ENCODE results near the gene COPA. TPM values are rescaled to one million over a fixed set of nuclear protein-coding genes. Genes with fewer than 3 reads are reported as not detected.

Gene COPA
- total RNA-seq, 1 experiment from 2014 or later: 141 TPM

DNA sequence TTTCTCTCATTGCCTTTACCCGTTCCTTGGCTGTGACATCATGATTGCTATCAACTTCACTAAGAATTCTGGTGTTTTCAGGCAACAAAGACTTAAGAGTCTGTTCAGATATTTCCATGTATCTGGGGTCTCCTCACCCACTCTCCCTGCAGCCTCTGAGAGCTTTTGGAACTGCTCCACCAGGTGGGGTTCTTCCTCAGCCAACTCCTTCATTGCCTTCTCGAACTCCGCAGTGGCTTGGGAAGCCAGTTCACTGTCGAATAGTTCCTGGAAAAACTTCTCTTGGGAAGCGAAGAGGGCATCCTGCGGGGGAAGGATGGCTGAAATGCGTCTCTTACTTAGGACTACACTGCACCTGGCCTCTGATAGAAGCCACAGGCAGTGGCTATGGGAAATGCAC is 60.2 kb downstream of the COPA start:
- H3K79me2 ChIP-seq (ENCODE audit: low read length): peaks cover 20% of the 10 kb centered on the region
- H3K36me3 ChIP-seq (ENCODE audit: low read depth, low read length): peaks cover 40% of the 10 kb centered on the region; the same call in 1 of the 2 replicates
- no peak overlapping the region for H2AFZ ChIP-seq (ENCODE audit: low read length)
- H3K4me1 ChIP-seq (ENCODE audit: insufficient read depth, low read length): peaks cover 18% of the 10 kb centered on the region
- no peak for DNase-seq
- no TSS peak for BruUV-seq (replicated peaks)
- no peaks in the 10 kb centered on the region for H3K9me2 ChIP-seq (replicated peaks; ENCODE audit: low read length)
- no peak for TF ChIP-seq EZH2phosphoT487 (IDR thresholded peaks at IDR 0.05; ENCODE audit: borderline replicate concordance, low read length)
- TF ChIP-seq EZH2 (IDR thresholded peaks at IDR 0.05; ENCODE audit: low read length, unreplicated experiment): no peak
- TF ChIP-seq, protein P1, sequence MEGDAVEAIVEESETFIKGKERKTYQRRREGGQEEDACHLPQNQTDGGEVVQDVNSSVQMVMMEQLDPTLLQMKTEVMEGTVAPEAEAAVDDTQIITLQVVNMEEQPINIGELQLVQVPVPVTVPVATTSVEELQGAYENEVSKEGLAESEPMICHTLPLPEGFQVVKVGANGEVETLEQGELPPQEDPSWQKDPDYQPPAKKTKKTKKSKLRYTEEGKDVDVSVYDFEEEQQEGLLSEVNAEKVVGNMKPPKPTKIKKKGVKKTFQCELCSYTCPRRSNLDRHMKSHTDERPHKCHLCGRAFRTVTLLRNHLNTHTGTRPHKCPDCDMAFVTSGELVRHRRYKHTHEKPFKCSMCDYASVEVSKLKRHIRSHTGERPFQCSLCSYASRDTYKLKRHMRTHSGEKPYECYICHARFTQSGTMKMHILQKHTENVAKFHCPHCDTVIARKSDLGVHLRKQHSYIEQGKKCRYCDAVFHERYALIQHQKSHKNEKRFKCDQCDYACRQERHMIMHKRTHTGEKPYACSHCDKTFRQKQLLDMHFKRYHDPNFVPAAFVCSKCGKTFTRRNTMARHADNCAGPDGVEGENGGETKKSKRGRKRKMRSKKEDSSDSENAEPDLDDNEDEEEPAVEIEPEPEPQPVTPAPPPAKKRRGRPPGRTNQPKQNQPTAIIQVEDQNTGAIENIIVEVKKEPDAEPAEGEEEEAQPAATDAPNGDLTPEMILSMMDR (conservative IDR thresholded peaks at IDR 0.05; ENCODE audit: low read depth, low read length): no peak
- no peaks in the 10 kb centered on the region for H3K9me3 ChIP-seq (ENCODE audit: low read length)
- POLR2A ChIA-PET (ENCODE audit: unreplicated experiment): no interaction called here
- H3K27me3 ChIP-seq (ENCODE audit: low read length): no peaks in the 10 kb centered on the region
- H3F3A ChIP-seq (ENCODE audit: low read length, unreplicated experiment): no peaks in the 10 kb centered on the region
- no peak overlapping the region for H3K27ac ChIP-seq (ENCODE audit: low read length)
- H3K4me3 ChIP-seq (ENCODE audit: low read length): no peak overlapping the region
- intact Hi-C loops (cut with micrococcal nuclease): no loop called here
- no peak overlapping the region for H3K4me2 ChIP-seq (ENCODE audit: low read length)
- H4K20me1 ChIP-seq (ENCODE audit: low read length): no peaks in the 10 kb centered on the region
- ATAC-seq: no peak
- no peak overlapping the region for H3K9ac ChIP-seq (ENCODE audit: low read length)
- CTCF ChIA-PET: no interaction called here

DNA sequence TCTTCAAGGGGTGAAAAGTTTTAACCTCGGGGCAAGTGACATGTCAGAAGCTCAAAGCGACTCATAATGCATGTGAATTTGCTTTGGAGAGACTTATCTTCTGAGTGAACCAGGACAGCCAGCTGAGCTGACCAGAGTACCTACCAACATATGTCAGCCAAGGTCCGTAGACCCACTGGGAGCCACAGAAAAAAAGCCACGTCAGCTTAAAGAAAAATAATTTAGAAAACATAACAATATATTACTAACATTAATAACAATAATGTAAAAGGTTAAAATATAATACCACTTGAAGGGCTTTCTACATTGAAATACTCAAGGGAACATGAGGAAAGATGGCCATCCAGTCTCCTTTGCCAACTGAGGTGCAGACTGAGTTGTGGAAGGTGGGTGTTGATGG is 65.1 kb downstream of the COPA start:
- Histone ChIP-seq H3K9ac (ENCODE audit: low read length) (no peak overlapping the region), H3K9me2 (replicated peaks; ENCODE audit: low read length) (no peaks in the 10 kb centered on the region), H3K36me3 (ENCODE audit: low read depth, low read length) (peaks cover 48% of the 10 kb centered on the region; the same call in 1 of the 2 replicates), H3K27ac (ENCODE audit: low read length) (no peak overlapping the region), H3K9me3 (ENCODE audit: low read length) (no peaks in the 10 kb centered on the region), H3K27me3 (ENCODE audit: low read length) (no peaks in the 10 kb centered on the region), H3K4me2 (ENCODE audit: low read length) (no peak overlapping the region), H4K20me1 (ENCODE audit: low read length) (no peaks in the 10 kb centered on the region), H3K79me2 (ENCODE audit: low read length) (peaks cover under 1% of the 10 kb centered on the region; the same call in 1 of the 2 replicates), H2AFZ (ENCODE audit: low read length) (no peak overlapping the region), H3K4me3 (ENCODE audit: low read length) (no peak overlapping the region), H3F3A (ENCODE audit: low read length, unreplicated experiment) (no peaks in the 10 kb centered on the region), H3K4me1 (ENCODE audit: insufficient read depth, low read length) (no peaks in the 10 kb centered on the region)
- POLR2A ChIA-PET (ENCODE audit: unreplicated experiment): no interaction called here
- no peak for ATAC-seq
- intact Hi-C loops (cut with micrococcal nuclease): no loop called here
- no peak for DNase-seq
- CTCF ChIA-PET: no interaction called here
- TF ChIP-seq, protein P1 (conservative IDR thresholded peaks at IDR 0.05; ENCODE audit: low read depth, low read length): no peak
- TF ChIP-seq EZH2 (IDR thresholded peaks at IDR 0.05; ENCODE audit: low read length, unreplicated experiment): no peak
- no peak for TF ChIP-seq EZH2phosphoT487 (IDR thresholded peaks at IDR 0.05; ENCODE audit: borderline replicate concordance, low read length)
- BruUV-seq (replicated peaks): no TSS peak

DNA sequence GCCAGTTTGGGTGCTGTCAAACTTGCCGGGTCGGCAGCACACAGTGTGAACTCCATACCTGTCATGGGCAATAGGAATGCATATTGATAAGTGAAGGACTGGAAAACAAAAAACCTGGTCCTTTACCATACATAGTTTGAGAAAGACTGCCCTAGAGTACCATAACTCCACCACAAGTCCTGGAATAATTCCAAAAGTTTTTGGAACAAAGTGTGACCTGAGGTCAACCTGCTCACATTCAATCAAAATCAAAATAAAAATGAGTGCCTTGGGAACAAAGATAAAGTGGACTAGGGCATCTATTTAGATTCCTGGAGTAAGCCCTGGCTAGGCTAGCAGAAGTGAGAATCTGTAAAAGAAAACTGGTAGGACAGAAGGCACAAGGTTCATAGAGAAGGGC is 65.7 kb downstream of the COPA start:
- ChIA-PET CTCF (no interaction called here), POLR2A (ENCODE audit: unreplicated experiment) (no interaction called here)
- TF ChIP-seq EZH2 (IDR thresholded peaks at IDR 0.05; ENCODE audit: low read length, unreplicated experiment) (no peak), EZH2phosphoT487 (IDR thresholded peaks at IDR 0.05; ENCODE audit: borderline replicate concordance, low read length) (no peak)
- TF ChIP-seq, protein P1 (conservative IDR thresholded peaks at IDR 0.05; ENCODE audit: low read depth, low read length): no peak

More for the DNA sequence above, 65.7 kb downstream of the COPA start:
- Histone ChIP-seq H2AFZ (ENCODE audit: low read length) (no peak overlapping the region), H3K27me3 (ENCODE audit: low read length) (no peaks in the 10 kb centered on the region), H3K4me1 (ENCODE audit: insufficient read depth, low read length) (no peaks in the 10 kb centered on the region), H4K20me1 (ENCODE audit: low read length) (no peaks in the 10 kb centered on the region), H3K9me2 (replicated peaks; ENCODE audit: low read length) (no peaks in the 10 kb centered on the region), H3K4me3 (ENCODE audit: low read length) (no peak overlapping the region), H3K79me2 (ENCODE audit: low read length) (no peaks in the 10 kb centered on the region), H3K4me2 (ENCODE audit: low read length) (no peak overlapping the region), H3K36me3 (ENCODE audit: low read depth, low read length) (peaks cover 48% of the 10 kb centered on the region; the same call in 1 of the 2 replicates), H3K27ac (ENCODE audit: low read length) (no peak overlapping the region), H3K9ac (ENCODE audit: low read length) (no peak overlapping the region), H3K9me3 (ENCODE audit: low read length) (no peaks in the 10 kb centered on the region), H3F3A (ENCODE audit: low read length, unreplicated experiment) (no peaks in the 10 kb centered on the region)
- intact Hi-C loops (cut with micrococcal nuclease): no loop called here
- DNase-seq: no peak
- no TSS peak for BruUV-seq (replicated peaks)
- ATAC-seq: no peak
